ENCODE results near the gene NDUFV1.

GRCh38 chr11:67649634-67650510 lies 43.1 kb downstream of the NDUFV1 start:
- TF ChIP-seq CTCF (IDR thresholded peaks at IDR 0.05; ENCODE audit: low read depth, low read length, poor library complexity, severe bottlenecking) (no peak), EZH2phosphoT487 (IDR thresholded peaks at IDR 0.05; ENCODE audit: borderline replicate concordance, low read length) (no peak)
